NOMO-1 (cell line): Measurements from ENCODE around the gene MYO1E.

Experiments used
- DNase-seq, 2 experiments: peaks; one replicate each; lab custom pipeline; 2025; ENCODE audit not compliant: unreplicated experiment in 2 of 2; lab: John Stamatoyannopoulos, UW

MYO1E gene

DNA sequence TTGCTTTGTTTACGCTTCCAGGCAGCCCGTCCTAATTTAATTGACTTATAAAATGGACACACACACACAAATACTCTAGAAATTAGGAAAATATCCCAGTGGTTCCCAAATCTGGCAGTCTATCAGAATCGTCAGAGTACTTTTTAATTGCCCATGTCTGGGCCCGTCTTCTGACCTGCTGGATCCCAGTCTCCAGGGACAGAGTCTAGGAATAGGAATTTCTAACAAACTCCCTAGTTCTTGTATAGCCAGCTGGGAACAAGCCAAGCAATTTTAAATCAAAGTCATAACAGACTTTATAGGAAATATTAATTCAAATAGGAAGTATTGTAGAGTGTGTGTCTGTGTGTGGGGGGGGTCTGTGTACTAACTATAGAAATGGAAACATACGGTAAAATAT is 132.6 kb downstream of the MYO1E start:
- DNase-seq, result no peak

- DNase-seq, result peak; percentile 4 to 36
Observed at GRCh38 chr15:59237924-59238331, 134.7 kb downstream of the MYO1E start.

DNA sequence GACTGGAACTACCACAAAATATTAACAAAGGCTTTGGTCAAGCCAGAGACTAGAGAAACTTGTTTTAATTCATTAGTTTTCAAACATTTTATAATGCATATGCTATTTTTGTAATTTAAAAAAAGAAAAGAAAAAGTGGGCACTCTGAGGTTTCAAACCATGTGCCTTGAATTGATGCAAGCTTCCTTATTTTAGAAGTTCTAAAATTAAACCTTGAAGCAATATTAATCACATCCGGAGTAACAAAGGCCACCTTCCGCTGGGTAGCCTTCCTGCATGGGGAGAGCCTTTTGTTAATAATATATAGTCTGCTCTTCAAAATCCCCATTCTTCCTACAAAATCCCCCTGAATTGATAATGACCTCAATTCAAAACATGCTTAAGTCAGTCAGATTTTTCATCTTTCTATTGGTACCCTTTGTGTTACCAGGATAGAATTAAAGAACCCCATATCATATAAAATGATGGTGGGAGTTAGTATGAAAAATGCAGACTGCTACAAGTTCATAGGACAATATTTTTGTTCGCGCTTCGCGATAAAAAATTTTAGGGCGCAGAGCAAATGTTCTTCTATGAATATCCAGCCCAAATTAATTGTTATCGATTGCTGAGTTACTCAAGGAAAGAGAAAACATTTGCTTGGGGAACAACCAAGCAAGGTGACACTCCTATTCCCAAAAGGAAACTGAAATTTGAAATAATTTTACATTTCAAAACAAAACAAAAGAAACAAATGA is 135.4 kb downstream of the MYO1E start:
- DNase-seq, result peak; percentile 55 to 83

DNA sequence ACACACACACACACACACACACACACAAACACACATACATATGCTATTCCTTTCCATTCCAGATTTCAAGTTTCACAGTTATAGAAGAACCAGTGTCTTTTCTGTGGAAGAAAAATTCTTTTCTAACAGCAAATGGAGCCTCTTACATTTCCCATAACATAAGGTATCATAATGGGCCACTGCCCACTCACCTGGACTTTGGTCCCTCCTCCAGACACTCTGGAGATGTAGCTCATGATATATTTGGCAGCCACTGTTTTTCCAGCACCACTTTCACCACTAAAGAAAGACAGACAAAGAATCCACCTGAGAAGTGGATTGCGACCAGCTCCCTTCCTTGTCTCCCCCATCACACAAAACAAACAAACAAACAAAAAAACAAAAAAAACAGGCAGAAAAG is 136.3 kb downstream of the MYO1E start:
- DNase-seq, result no peak

- no peak for DNase-seq
Observed at GRCh38 chr15:59232476-59232875, 140.2 kb downstream of the MYO1E start.

DNA sequence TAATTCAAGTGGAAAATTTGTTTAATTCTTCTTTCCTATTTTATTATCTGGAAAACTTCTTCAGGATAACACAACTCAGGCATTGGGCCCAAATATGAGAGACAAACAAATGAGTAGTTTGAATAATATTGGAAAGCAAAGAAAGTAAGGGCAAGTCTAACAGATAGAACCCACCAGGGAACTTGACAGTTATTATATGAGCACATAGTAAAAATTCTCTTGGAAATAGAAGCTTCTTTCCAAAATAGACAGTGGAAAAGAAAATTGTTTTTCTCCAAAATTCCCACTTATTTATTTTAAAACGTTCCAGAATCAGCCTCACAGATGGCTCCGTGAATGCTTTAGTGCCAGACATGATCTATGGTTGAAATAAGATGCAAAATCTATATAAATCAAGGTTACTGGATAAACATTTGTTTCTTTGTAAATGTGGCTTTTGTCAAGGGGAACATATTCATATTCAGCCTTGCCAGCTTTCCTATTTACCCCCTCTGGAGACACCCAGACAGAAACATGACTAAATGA is 142.1 kb downstream of the MYO1E start:
- no peak for DNase-seq

DNA sequence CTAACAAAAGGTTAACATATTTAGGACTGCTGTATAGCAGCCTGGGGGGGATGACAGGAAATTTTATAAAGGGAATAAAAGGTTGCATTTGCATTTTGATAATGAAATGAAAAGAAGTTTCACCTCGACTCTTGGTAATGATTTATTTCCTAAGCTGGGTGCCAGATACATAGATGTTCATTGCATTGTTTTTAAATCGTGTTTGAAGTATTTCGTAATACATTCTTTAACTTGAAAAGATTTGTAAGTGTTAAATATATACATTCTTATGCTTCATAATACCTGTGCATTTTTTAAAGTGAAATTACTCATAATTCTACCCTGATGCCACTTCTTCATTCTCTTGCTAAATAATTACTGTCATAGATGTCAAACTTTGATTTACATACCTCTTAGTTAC is 143.2 kb downstream of the MYO1E start:
- DNase-seq, result no peak

DNA sequence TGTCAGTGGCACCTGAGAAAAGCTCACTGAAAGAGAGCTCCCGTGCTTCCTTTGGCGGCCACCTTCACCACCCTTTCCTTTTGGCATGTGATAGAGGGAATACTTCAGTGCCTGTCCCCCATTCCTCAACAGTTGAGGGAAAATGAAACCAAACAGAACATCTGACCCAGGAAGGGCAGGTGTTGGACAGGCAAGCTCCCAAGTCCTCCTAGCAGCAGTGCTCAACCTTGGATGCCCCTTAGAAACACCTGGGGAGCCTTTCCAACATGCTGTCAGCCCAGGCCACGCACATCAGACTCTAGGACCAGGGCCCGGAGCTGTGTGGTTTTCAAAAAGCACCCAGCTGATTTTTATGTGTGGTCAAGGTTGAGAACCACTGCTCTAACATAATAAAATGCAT is 143.7 kb downstream of the MYO1E start:
- DNase-seq, result no peak

GRCh38 chr15:59227021-59227420 is 145.7 kb downstream of the MYO1E start:
- no peak for DNase-seq

DNA sequence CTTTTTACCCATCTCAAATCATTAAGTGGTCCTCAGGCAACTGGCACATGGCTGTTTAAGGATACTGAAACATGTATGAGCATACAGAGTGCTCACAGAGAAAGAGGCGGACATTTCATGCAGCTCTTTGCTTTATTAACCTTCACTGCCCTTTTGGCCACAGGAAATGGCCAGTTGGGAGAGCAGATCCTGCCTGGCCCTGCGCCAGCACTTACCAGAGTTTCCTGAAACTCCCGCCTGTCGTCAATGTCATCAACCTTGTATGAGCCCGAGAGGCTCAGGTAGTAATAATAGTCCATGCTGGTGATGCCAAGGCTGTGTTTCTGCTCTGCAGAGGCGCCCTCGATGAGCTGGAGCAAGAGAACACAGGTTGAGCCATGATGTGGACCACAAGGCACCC is 148.2 kb downstream of the MYO1E start:
- no peak for DNase-seq

DNA sequence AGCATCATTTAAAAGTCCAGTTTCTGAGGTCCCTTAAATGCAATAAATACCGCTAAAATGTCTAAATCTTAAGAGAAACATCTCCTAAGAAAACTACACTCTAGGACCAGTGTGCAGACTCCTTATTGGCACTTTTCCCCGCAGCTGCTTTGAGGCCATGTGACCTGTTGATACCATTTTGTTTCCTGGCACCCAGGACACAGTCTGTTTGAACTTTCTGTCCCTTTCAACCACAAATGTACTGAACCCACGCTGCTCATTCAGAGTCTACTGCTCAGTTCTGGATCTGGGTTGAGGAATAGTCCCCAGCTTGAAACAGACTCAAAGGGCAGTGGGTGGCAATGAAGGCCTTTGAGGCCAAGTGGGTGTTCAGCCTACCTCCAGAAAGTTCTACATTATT is 148.9 kb downstream of the MYO1E start:
- DNase-seq, result no peak

- no peak for DNase-seq
Observed at GRCh38 chr15:59222906-59223550, 149.6 kb downstream of the MYO1E start.

- DNase-seq, result no peak
Observed at GRCh38 chr15:59221511-59222505, 150.9 kb downstream of the MYO1E start.

DNA sequence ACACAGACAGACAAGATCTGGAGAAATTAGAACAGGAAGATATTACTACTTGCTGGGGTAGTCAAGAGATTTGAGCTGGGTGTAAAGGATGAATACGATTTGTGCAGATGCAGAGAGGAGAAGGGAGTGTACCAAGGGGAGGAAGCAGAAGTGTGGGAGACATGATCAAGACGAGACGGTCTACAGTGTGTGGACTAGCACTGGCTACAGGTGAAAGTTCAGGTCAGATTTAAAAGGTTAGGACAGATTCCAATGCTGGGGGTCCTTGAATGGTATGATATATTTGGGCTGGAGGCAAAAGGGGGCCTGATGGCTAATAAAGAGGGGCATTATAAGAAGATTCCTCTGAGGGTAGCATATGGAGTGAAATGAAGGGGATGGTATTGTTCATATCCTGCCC is 154.0 kb downstream of the MYO1E start:
- no peak for DNase-seq

GRCh38 chr15:59217876-59218498 is 154.7 kb downstream of the MYO1E start:
- DNase-seq, result no peak

DNA sequence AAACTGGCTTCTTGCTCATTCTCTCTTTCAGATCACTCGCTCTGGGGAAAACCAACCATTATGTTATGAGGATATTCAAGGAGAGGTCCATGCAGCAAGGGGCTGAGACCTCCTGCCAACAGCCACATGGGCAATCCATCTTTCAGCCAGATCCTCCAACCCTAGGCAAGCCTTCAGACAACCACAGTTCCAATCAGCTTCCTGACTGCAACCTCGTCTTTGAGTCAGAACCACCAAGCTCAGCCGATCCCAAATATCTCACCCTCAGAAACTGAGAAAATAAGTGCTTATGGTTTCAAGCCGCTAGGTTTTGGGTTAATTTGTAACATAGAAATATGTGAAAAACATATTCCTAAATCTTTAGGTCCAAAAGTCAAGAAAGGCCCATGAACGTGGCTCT is 155.8 kb downstream of the MYO1E start:
- DNase-seq, result no peak

DNA sequence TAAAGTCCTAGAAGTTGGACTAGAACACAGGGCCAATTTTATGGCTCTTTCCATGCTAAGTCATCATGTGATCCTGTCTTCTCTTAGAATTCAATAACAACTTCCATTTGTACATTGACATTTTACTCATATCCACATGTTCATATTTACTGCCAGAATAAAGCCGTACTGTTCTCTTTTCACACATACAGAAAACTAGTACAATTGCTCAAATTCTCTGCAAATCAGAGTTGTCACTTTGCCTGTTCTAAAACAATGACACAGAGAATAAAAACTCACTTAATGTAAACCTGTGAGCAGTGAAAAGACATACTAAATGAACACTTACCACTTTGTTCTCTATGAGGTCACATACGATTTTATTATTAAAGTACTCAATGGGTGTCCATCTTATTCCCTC is 162.5 kb downstream of the MYO1E start:
- DNase-seq, result no peak

- no peak for DNase-seq
Observed at GRCh38 chr15:59208613-59209249, 163.9 kb downstream of the MYO1E start.

GRCh38 chr15:59206623-59207183 is 166.0 kb downstream of the MYO1E start, which contains the start of gene LDHAL6B:
Gene LDHAL6B, plus strand, starts transcription at chr15:59206843. Its CDS starts 98 bp downstream, at chr15:59206941.
- no peak for DNase-seq
